PC-9 (cell line): ENCODE measurements around the gene SUSD5.

Experiments used
- EZH2 ChIP-seq: fragments of 200-600 bp; sonication (generic); IDR thresholded peaks from 2 replicates; pipeline ENCODE4 v1.8.0; 2017; ENCODE audit warnings: antibody characterized with exemption, low read depth
- TF ChIP-seq, protein P1 (sequence below): fragments of 200-600 bp; sonication (generic); conservative IDR thresholded peaks from 2 replicates; pipeline ENCODE4 v1.6.1; 2017; ENCODE audit warnings: mixed run types, antibody characterized with exemption, mild to moderate bottlenecking, moderate library complexity

- TF ChIP-seq, protein P1, sequence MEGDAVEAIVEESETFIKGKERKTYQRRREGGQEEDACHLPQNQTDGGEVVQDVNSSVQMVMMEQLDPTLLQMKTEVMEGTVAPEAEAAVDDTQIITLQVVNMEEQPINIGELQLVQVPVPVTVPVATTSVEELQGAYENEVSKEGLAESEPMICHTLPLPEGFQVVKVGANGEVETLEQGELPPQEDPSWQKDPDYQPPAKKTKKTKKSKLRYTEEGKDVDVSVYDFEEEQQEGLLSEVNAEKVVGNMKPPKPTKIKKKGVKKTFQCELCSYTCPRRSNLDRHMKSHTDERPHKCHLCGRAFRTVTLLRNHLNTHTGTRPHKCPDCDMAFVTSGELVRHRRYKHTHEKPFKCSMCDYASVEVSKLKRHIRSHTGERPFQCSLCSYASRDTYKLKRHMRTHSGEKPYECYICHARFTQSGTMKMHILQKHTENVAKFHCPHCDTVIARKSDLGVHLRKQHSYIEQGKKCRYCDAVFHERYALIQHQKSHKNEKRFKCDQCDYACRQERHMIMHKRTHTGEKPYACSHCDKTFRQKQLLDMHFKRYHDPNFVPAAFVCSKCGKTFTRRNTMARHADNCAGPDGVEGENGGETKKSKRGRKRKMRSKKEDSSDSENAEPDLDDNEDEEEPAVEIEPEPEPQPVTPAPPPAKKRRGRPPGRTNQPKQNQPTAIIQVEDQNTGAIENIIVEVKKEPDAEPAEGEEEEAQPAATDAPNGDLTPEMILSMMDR = no peak
- TF ChIP-seq EZH2 = no peak
These were observed 64.8 kb downstream of the SUSD5 start for GRCh38 chr3:33153782-33154181.
